AG08395 (cell line): ENCODE measurements around the gene HABP4.

Experiments used
- DNase-seq: peaks from one replicate; pipeline ENCODE4 v3.0.0; 2012; ENCODE audit warnings: mixed read lengths, low spot score

HABP4 gene

GRCh38 chr9:96435345-96435744 is 14.6 kb upstream of the HABP4 start:
- no peak for DNase-seq

GRCh38 chr9:96436063-96436455 is 13.9 kb upstream of the HABP4 start:
- DNase-seq = peak; percentile 13

GRCh38 chr9:96436456-96437126 is 13.4 kb upstream of the HABP4 start:
- DNase-seq = no peak

- DNase-seq = no peak
Measured at GRCh38 chr9:96437454-96437853, 12.5 kb upstream of the HABP4 start.

- DNase-seq = no peak
Measured at GRCh38 chr9:96440671-96441199, 9.2 kb upstream of the HABP4 start.

GRCh38 chr9:96441798-96442445 is 8.0 kb upstream of the HABP4 start:
- DNase-seq = no peak

- no peak for DNase-seq
Measured at GRCh38 chr9:96442491-96442890, 7.5 kb upstream of the HABP4 start.

- DNase-seq = no peak
Measured at GRCh38 chr9:96447406-96447805, 2.6 kb upstream of the HABP4 start.

- DNase-seq = no peak
Measured at GRCh38 chr9:96448546-96449170, 1.3 kb upstream of the HABP4 start.

- no peak for DNase-seq
Measured at GRCh38 chr9:96449523-96449844, 485 bp upstream of the HABP4 start.

- DNase-seq = peak; percentile 31
Measured at GRCh38 chr9:96450613-96451528, 902 bp downstream of the HABP4 start.

- peak; percentile 60 for DNase-seq
Measured at GRCh38 chr9:96453625-96454024, 3.7 kb downstream of the HABP4 start.

- no peak for DNase-seq
Measured at GRCh38 chr9:96457266-96457665, 7.3 kb downstream of the HABP4 start.

GRCh38 chr9:96458226-96458625 is 8.3 kb downstream of the HABP4 start:
- no peak for DNase-seq

- no peak for DNase-seq
Measured at GRCh38 chr9:96459268-96460007, 9.5 kb downstream of the HABP4 start.

- DNase-seq = peak; percentile 51
Measured at GRCh38 chr9:96460470-96460869, 10.5 kb downstream of the HABP4 start.

- DNase-seq = peak; percentile 69
Measured at GRCh38 chr9:96460882-96461281, 10.9 kb downstream of the HABP4 start.

GRCh38 chr9:96461336-96461735 is 11.4 kb downstream of the HABP4 start:
- DNase-seq = no peak

- DNase-seq = no peak
Measured at GRCh38 chr9:96462541-96462940, 12.6 kb downstream of the HABP4 start.

GRCh38 chr9:96464426-96464825 is 14.5 kb downstream of the HABP4 start:
- DNase-seq = no peak

GRCh38 chr9:96467784-96468183 is 17.8 kb downstream of the HABP4 start:
- DNase-seq = no peak

- DNase-seq = no peak
Measured at GRCh38 chr9:96476013-96476412, 26.0 kb downstream of the HABP4 start.
